HFF-Myc (cell line): Measurements from ENCODE around the gene GPR158.

ENCODE experiments used
- DNase-seq: peaks from one replicate; pipeline ENCODE4 v3.0.0-alpha.2; 2011; ENCODE audit warnings: low read depth; ENCODE audit errors: extremely low read depth
- H3K4me3 ChIP-seq: replicated peaks from 2 replicates; pipeline ENCODE4 v1.5.1; 2011; ENCODE audit warnings: low read depth, mild to moderate bottlenecking, control low read depth, low read length
- CTCF ChIP-seq: IDR thresholded peaks from 2 replicates; pipeline ENCODE4 v1.5.1; 2012; ENCODE audit warnings: mild to moderate bottlenecking, low read depth, low read length, control low read depth; ENCODE audit errors: missing control alignments

Gene GPR158

GRCh38 chr10:25388188-25388861 is 213.5 kb downstream of the GPR158 start:
- H3K4me3 ChIP-seq = no peak overlapping the region
- no peak for DNase-seq
- no peak for TF ChIP-seq CTCF

GRCh38 chr10:25388862-25389206 is 214.0 kb downstream of the GPR158 start:
- TF ChIP-seq CTCF = no peak
- H3K4me3 ChIP-seq = no peak overlapping the region
- DNase-seq = no peak

DNA sequence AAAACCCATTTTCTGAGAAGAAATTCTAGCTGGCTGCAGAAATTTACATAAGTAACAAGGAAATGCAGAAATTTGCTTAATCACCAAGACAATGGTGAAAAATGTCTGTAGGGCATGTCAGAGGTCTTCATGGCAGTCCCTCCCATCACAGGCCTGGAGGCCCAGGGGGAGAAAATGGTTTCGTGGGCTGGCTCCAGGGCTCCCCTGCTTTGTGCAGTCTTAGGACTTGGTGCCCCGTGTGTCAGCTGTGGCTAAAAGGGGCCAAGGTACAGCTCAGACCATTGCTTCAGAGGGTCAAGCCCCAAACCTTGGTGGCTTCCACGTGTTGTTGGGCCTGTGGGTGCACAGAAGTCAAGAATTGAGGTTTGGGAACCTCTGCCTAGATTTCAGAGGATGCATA is 215.9 kb downstream of the GPR158 start:
- no peak overlapping the region for H3K4me3 ChIP-seq
- TF ChIP-seq CTCF = no peak
- no peak for DNase-seq

- no peak for DNase-seq
- TF ChIP-seq CTCF = no peak
- H3K4me3 ChIP-seq = no peak overlapping the region
These were observed 217.3 kb downstream of the GPR158 start for GRCh38 chr10:25392132-25392531.

DNA sequence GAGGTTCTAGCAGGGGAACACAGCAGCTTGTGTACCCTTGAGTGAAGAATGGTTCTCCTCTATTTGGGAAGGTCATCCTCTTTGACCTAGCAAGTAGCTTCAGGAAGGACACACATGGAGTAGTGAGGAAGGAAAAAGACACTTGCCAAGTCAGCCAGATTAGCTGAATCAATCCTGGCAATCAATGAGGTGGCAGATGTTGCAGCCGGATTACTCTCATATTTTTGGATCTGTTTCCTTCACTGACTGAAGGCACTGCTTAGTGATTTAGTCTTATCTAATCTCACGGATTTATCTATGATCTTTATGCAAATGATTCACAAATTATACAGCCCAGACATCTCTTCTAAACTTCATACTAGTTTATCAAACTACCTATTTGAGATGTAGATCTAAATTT is 218.8 kb downstream of the GPR158 start:
- no peak overlapping the region for H3K4me3 ChIP-seq
- DNase-seq = no peak
- TF ChIP-seq CTCF = no peak

DNA sequence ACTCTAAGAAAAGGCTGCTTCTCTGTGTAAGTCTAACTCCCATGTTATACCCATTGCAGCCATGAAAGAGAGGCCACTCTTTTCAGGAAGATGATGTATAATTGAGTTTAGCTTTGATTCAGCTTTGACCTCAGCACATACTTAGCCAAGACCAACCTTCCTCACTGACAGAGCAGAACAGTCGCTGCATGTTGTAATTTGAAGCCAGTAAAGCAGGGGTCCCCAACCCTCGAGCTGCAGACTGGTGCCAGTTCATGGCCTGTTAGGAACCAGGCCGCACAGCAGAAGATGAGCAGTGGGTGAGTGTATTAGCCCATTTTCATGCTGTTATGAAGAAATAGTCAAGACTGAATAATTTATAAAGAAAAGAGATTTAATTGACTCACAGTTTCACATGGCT is 223.9 kb downstream of the GPR158 start:
- no peak for TF ChIP-seq CTCF
- DNase-seq = no peak
- no peak overlapping the region for H3K4me3 ChIP-seq

DNA sequence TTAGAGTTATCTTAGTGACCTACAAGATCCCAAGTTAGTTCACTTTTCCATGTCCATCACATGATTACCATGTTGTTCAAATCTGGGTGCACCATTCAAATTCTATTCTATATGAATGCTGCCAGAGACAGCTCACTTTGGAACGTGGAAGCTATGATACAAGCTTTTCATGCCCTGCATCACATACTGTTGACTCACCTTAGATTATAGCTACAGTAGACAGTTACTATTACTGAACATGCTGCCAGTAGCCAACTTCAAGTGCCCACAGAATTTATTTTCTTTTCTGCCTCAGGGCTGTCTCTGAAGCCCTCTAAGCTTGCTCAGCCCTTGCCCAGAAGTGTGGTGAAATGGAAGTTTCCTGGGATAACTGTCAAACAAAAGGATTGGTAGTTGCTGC is 231.1 kb downstream of the GPR158 start:
- no peak for TF ChIP-seq CTCF
- DNase-seq = no peak

More for the DNA sequence above, 231.1 kb downstream of the GPR158 start:
- H3K4me3 ChIP-seq = no peak overlapping the region
